HG02840 (cell line): ENCODE results near the gene FAM72A.
"Not testable (repeated sequence)": the region's sequence is repeated elsewhere in the genome, so short reads cannot be mapped to it uniquely, and the experiment has no call there.

Experiments
- ATAC-seq: cut with Tn5 transposase; IDR thresholded peaks from one replicate; pipeline ENCODE4 v1.9.1; 2021; ENCODE audit warnings: mild to moderate bottlenecking, moderate library complexity, moderate number of reproducible peaks; ENCODE audit not compliant: unreplicated experiment, low FRiP score

FAM72A gene

DNA sequence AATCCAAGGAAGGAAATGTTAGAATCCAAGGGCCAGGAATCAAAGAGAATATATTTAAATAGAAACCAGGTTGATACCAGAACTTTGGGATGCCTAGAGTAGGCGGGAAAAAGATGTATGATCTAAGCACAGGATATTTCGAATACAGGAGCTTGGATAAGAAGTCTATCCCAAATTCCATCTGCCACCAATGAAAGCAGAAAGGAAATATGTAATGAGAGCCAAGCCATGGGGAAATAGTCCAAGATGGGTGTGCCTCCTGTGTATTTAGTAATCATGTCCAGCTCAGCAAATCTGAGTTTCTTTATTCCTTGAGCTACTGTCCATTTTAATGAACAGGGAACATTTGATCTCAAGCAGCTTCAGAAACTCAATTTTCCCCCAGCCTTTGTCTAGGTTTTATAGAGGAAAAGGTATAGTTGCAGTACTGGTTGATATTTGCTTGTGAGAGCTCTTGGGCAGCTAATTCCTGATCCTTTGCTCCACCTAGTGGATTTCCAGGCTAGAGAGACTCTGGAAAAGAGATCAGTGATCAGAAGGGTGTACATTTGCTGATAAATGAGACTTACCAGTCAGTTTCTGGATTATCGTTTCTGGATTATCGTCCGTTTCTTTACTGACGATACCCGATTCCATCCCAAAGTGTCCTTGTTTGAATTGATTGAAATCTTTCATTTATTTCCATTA, 28.3 kb downstream of the FAM72A start:
- not testable (repeated sequence) for ATAC-seq

- ATAC-seq: not testable (repeated sequence)
Observed at GRCh38 chr1:206173110-206173719, 29.4 kb downstream of the FAM72A start.

DNA sequence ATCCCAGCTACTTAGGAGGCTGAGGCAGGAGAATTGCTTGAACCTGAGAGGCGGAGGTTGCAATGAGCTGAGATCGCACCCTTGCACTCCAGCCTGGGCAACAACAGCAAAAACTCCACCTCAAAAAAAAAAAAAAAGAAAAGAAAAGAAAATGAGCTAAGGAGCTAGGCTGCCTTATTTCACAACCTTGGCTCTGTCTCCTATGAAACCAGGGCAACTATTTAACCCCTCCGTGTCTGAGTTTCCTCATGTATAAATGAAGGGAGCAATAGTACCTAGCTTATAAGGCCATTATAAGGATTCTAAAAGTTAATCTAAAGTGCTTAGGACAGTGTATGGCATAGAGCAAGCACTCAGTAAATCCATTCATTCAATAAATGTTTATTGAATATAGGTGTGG, 32.8 kb downstream of the FAM72A start:
- ATAC-seq: not testable (repeated sequence)

DNA sequence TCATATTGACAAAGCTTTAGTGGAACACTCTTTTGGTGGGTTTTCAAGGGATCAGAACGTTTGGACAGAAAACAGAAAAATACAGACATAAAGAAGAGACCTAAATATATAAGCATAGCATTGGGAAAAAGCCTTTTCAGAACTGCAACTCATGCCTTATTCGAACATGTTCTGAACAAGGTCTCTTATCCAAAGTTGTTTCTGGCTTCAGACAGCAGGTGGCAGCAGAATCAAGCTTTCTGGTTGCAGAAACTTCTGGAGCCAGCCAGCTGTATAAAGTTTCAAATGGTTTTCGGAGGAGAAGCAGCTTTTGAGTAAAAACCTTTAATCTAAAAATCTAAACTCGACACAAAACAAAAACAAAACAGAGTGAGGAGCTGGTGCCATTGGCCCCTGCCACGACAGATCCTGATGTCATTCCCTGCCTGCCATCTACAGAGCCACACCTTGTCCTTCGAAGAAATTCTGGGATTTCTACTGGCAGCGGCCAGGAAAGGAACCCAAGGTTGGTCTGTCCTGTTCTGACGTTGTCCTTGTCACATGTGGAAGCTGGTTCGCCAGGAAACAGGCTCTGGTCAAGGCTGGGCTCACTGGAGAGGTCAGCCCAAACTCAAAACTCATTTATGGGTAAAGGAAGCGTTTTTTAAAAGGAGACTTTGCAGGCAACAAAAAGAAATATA, 35.1 kb downstream of the FAM72A start:
- not testable (repeated sequence) for ATAC-seq

DNA sequence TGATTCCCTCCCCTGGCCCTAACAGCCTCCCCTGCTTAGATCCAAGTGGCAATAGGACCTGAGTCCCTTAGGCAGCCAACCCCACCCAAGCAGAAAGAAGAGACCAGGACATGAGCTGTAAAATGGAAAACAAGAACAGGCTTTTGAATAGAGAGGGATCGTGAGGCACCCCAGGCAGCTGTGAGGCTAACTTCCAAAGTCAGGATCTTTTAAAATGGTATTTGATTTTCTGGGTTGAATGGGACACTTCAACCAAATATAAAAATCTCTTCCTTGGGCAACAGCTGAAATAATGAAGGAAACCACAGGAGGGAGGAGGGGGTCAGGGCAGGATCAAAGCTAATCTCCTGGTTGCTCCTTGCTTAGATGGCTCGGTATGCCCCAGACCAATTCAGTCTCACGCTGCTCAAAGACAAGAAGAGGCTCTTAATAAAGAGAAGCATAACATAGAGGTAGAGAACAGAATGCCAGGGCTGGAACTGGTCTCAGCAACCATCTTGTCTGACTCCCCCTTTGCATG, 56.8 kb downstream of the FAM72A start:
- ATAC-seq: no peak

GRCh38 chr1:206144605-206145004, 58.0 kb downstream of the FAM72A start:
- no peak for ATAC-seq

GRCh38 chr1:206143537-206144172, 59.0 kb downstream of the FAM72A start:
- ATAC-seq: no peak

- ATAC-seq: no peak
Observed at GRCh38 chr1:206142770-206143169, 59.9 kb downstream of the FAM72A start.

GRCh38 chr1:206142011-206142410, 60.6 kb downstream of the FAM72A start:
- no peak for ATAC-seq

DNA sequence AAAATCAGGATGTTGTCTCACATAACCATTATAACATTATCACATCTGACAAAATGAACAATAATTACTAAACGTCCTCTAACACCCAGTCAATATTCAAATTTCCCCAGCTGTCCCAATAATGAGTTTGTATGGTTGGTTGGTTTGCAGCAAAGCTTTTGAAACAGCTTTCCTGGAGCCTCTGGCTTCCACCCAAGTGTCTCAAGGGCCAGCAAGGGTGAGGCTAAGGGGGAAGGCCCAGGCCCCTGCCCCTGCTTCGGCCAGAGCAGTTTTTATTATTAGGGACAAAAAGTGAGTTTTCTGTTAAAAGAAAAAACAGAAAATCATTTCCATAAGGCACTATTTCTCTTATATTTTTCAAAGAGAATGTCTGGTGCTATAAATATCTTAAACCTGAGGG, 66.4 kb downstream of the FAM72A start:
- no peak for ATAC-seq
